ENCODE measurements around the gene PLXNA4.

The PLXNA4 gene

GRCh38 chr7:132336797-132337196 is 239.5 kb downstream of the PLXNA4 start (continued):
- TF ChIP-seq ZNF280D (tag by site-specific recombination; IDR thresholded peaks at IDR 0.05) (no peak), PRDM6 (tag by site-specific recombination; IDR thresholded peaks at IDR 0.05) (peak; percentile 65), ZNF48 (tag by site-specific recombination; IDR thresholded peaks at IDR 0.05) (no peak), PRDM10 (tag by site-specific recombination; IDR thresholded peaks at IDR 0.05) (peak; percentile 89), ZNF561 (tag by site-specific recombination; IDR thresholded peaks at IDR 0.05; ENCODE audit: borderline replicate concordance) (no peak), ZNF530 (tag by site-specific recombination; IDR thresholded peaks at IDR 0.05; ENCODE audit: low read depth) (no peak), ZNF416 (tag by site-specific recombination; IDR thresholded peaks at IDR 0.05) (no peak), AEBP2 (tag by site-specific recombination; IDR thresholded peaks at IDR 0.05; ENCODE audit: borderline replicate concordance) (no peak), ZNF843 (tag by site-specific recombination; IDR thresholded peaks at IDR 0.05) (peak; percentile 83), HOXD13 (CRISPR knock-in tag; IDR thresholded peaks at IDR 0.05; ENCODE audit: borderline replicate concordance) (no peak), ZSCAN5A (tag by site-specific recombination; IDR thresholded peaks at IDR 0.05) (no peak), FEZF1 (tag by site-specific recombination; IDR thresholded peaks at IDR 0.05) (peak; percentile 74), ZNF837 (tag by site-specific recombination; IDR thresholded peaks at IDR 0.05) (no peak), GFI1B (tag by site-specific recombination; IDR thresholded peaks at IDR 0.05) (0 out of 2 replicates have a peak, but pooled peaks have one; percentile 12), ZBTB49 (tag by site-specific recombination; IDR thresholded peaks at IDR 0.05; ENCODE audit: low read depth) (no peak)

Measured in HEK293 (cell line).